Heart left ventricle (tissue), 16 donors: ENCODE results near the gene STAB1. TPM values are rescaled to one million over a fixed set of nuclear protein-coding genes. Genes with fewer than 3 reads are reported as not detected.

Experiments
- ATAC-seq, 4 donors: fragments of 200-7000 bp; cut with Tn5 transposase; one replicate each; pipeline ENCODE4 v1.9.1; 2020 to 2022; ENCODE audit warnings: moderate library complexity in 4 of 4, mild to moderate bottlenecking in 3 of 4, moderate number of reproducible peaks in 1 of 4
- DNase-seq, 5 donors: peaks; one replicate each; pipeline ENCODE4 v3.0.0-alpha.2; 2020
- H3K27ac ChIP-seq, 12 donors: fragments of 200-600 bp; sonication (generic) in 4 of 12; one replicate each; pipeline versions ENCODE4 v1.5.0 to v1.8.0; 2016 to 2022; ENCODE audit warnings: mild to moderate bottlenecking in 2 of 12
- H3K27me3 ChIP-seq, 9 donors: fragments of 200-600 bp; sonication (generic) in 2 of 9; one replicate each; pipeline versions ENCODE4 v1.5.1 to v1.8.0; 2016 to 2022; ENCODE audit warnings: mild to moderate bottlenecking in 3 of 9
- H3K36me3 ChIP-seq, 9 donors: fragments of 200-600 bp; sonication (generic) in 2 of 9; one replicate each; pipeline versions ENCODE4 v1.5.0 to v1.8.0; 2018 to 2022; ENCODE audit warnings: mild to moderate bottlenecking in 2 of 9
- H3K4me1 ChIP-seq, 12 donors: fragments of 200-600 bp; sonication (generic) in 4 of 12; one replicate each; pipeline versions ENCODE4 v1.5.0 to v1.8.0; 2016 to 2022; ENCODE audit warnings: mild to moderate bottlenecking in 3 of 12
- H3K4me3 ChIP-seq, 12 donors: fragments of 200-600 bp; sonication (generic) in 4 of 12; one replicate each; pipeline versions ENCODE4 v1.5.0 to v1.8.0; 2017 to 2022; ENCODE audit warnings: mild to moderate bottlenecking in 9 of 12, moderate library complexity in 4 of 12
- H3K9me3 ChIP-seq, 12 donors: fragments of 200-600 bp; sonication (generic) in 4 of 12; one replicate each; pipeline versions ENCODE4 v1.5.0 to v1.8.0; 2016 to 2022; ENCODE audit warnings: mild to moderate bottlenecking in 1 of 12
- CTCF ChIP-seq, 12 donors: fragments of 200-600 bp; sonication (generic) in 4 of 12; IDR thresholded peaks; one replicate each; pipeline versions ENCODE4 v1.5.0 to v1.8.0; 2018 to 2022; ENCODE audit warnings: antibody characterized with exemption in 12 of 12, mild to moderate bottlenecking in 5 of 12
- POLR2A ChIP-seq, 2 donors: fragments of 450-650 bp; IDR thresholded peaks; one replicate each; pipeline ENCODE4 v1.6.1; 2017; ENCODE audit warnings: antibody characterized with exemption in 2 of 2, mild to moderate bottlenecking in 2 of 2, moderate library complexity in 2 of 2
- WGBS, 4 donors: extraction: QIAGEN DNeasy Blood & Tissue Kit in 2 of 4; methylation state at CpG; one replicate each; pipeline versions ENCODE4 v1.1.5 to v1.1.7; 2013 to 2018; 5-methylcytosine and 5-hydroxymethylcytosine counted together
- intact Hi-C, 10 donors: fragments of 100-400 bp; cut with DNase I; formaldehyde crosslinking; loops; one replicate each; pipeline versions ENCODE4 v1.11.1 to v1.14.2; 2022
- polyA plus RNA-seq, 2 donors: library from polyadenylated mRNA; stranded (reverse); fragments of 200-250 nt; gene quantifications; one replicate each; pipeline ENCODE4 v1.2.3, GENCODE V29; 2013
- total RNA-seq, 9 donors: library from RNA; depleted of rRNA in 2 of 9; stranded (reverse); fragments of >200 nt in 2 of 9; fragmentation: NEBNext Ultra II Directional in 3 of 9; extraction: Animal tissue kit (Norgen Biotek cat#: 25700) in 3 of 9; gene quantifications; one replicate each; pipeline versions ENCODE4 v1.1.0 to v1.2.4, GENCODE V29; 2016 to 2023
- donor health status: ischemic (EF 13 %, LVEDD 7.1; RV severe dilation, severe dysfunction).
- donor health status: healthy with polysubstance abuse.
- donor health status: DM: no; HTN: yes; CAD: no.
- donor health status: DM: no; HTN: no; CAD: no.
- donor health status: ischemic (EF 25% LVEDD 6.9; RV normal size, moderate dysfunction).
- donor health status: ischemic (EF 25% LVEDD 5.7; RV mildly dilated, moderate dysfunction).
- donor health status: healthy.
- donor health status: DM: yes; HTN: yes; CAD: no.
- donor health status: ischemic (EF 35%, LVEDD 5.7; RV mildly dilated, moderate dysfunction).
- donor health status: nonischemic (EF 11% LVEDD 7.7; RV severe dilation, severe dysfunction).
- donor health status: DM: yes; HTN: yes; CAD: no.
- donor health status: PGD.
- donor health status: ischemic (EF 29% LVEDD 5.4; RV normal size, mild dysfunction).
- donor health status: nonischemic (EF 23%, LVEDD 6.1; RV moderate dilation, normal function).

STAB1 gene
- total and polyA plus RNA-seq, 11 donors: 34.1 to 351 (median 50.6) TPM

- WGBS, 4 donors: 2 to 5% (median 3%) methylated on average over 6 of the region's 6 CpGs
- Histone ChIP-seq H3K4me1 (peaks cover 4 to 78% (median 48%) of the 10 kb centered on the region in 12 donors), H3K36me3 (peaks cover 0 to 31% (median 22%) of the 10 kb centered on the region in 9 donors), H3K27ac (peak overlapping the region; percentile 85 to 97 (median 94)), H3K27me3 (no peaks in the 10 kb centered on the region), H3K9me3 (no peaks in the 10 kb centered on the region), H3K4me3 (peak overlapping the region; percentile 47 to 88 (median 72))
- intact Hi-C loops: loop anchor here in 7 of 10 donors (2.0 to 5.0 kb wide), 5 partner anchors 55 to 145 kb away; partner anchors contain the start of gene NISCH (in 1 of the 7)
- peak in 1 of 12 donors; percentile 7 for TF ChIP-seq CTCF (IDR thresholded peaks at IDR 0.05)
- no peak for TF ChIP-seq POLR2A (IDR thresholded peaks at IDR 0.05)
- no peak for DNase-seq
- peak; percentile 6 to 36 (median 22) for ATAC-seq
These were observed 42.1 kb downstream of the STAB1 start for GRCh38 chr3:52537165-52537620.

- ATAC-seq: no peak
- Histone ChIP-seq H3K4me1 (peaks cover 4 to 71% (median 43%) of the 10 kb centered on the region in 12 donors), H3K27me3 (no peaks in the 10 kb centered on the region), H3K27ac (peak overlapping the region in 11 of 12 donors; percentile 88 to 97 (median 94)), H3K9me3 (no peaks in the 10 kb centered on the region), H3K36me3 (peaks cover 0 to 34% (median 23%) of the 10 kb centered on the region in 9 donors), H3K4me3 (peak overlapping the region; percentile 47 to 88 (median 72))
- intact Hi-C loops: loop anchor here in 7 of 10 donors (2.0 to 5.0 kb wide), 5 partner anchors 56 to 144 kb away; partner anchors contain the start of gene NISCH (in 1 of the 7)
- 46 to 56% (median 50%) methylated on average over 7 of the region's 7 CpGs for WGBS, 4 donors
- TF ChIP-seq POLR2A (IDR thresholded peaks at IDR 0.05): no peak
- DNase-seq: peak in 1 of 5 donors; percentile 8
These were observed 42.7 kb downstream of the STAB1 start for GRCh38 chr3:52537726-52538421.

- Histone ChIP-seq H3K27ac (peak overlapping the region in 2 of 12 donors; percentile 94 to 97), H3K4me3 (peak overlapping the region in 7 of 12 donors; percentile 28 to 88 (median 78)), H3K27me3 (no peaks in the 10 kb centered on the region), H3K9me3 (no peaks in the 10 kb centered on the region), H3K36me3 (peaks cover 0 to 45% (median 30%) of the 10 kb centered on the region in 9 donors), H3K4me1 (peaks cover 4 to 67% (median 40%) of the 10 kb centered on the region in 12 donors)
- no peak for TF ChIP-seq POLR2A (IDR thresholded peaks at IDR 0.05)
- no peak for TF ChIP-seq CTCF (IDR thresholded peaks at IDR 0.05)
- intact Hi-C loops: loop anchor here in 7 of 10 donors (5.0 kb wide), 4 partner anchors 57 to 143 kb away; partner anchors contain the start of gene NISCH (in 1 of the 7)
- DNase-seq (no peak), ATAC-seq (no peak)
- 79 to 87% (median 82%) methylated on average over 5 of the region's 5 CpGs for WGBS, 4 donors
These were observed 44.0 kb downstream of the STAB1 start for GRCh38 chr3:52539010-52539653.

GRCh38 chr3:52541050-52541449 lies 45.9 kb downstream of the STAB1 start:
- peaks cover 0 to 62% (median 49%) of the 10 kb centered on the region in 9 donors for H3K36me3 ChIP-seq
- TF ChIP-seq CTCF (IDR thresholded peaks at IDR 0.05): no peak
- no peak for TF ChIP-seq POLR2A (IDR thresholded peaks at IDR 0.05)
- peaks cover 4 to 62% (median 27%) of the 10 kb centered on the region in 12 donors for H3K4me1 ChIP-seq
- no peak for ATAC-seq
- no peaks in the 10 kb centered on the region for H3K9me3 ChIP-seq
- intact Hi-C loops: no loop called here
- no peaks in the 10 kb centered on the region for H3K27me3 ChIP-seq
- WGBS, 4 donors: 55 to 71% (median 65%) methylated on average over 2 of the region's 2 CpGs
- no peak for DNase-seq
- H3K4me3 ChIP-seq: no peak overlapping the region
- no peak overlapping the region for H3K27ac ChIP-seq
